OCI-LY3 (cell line): Measurements from ENCODE around the gene STAM2.
"Not testable (repeated sequence)": the region's sequence is repeated elsewhere in the genome, so short reads cannot be mapped to it uniquely, and the experiment has no call there.

Experiments
- H2AFZ ChIP-seq: fragments of 200-600, 300-600 bp; shearing (Covaris generic); 2 replicates; pipeline ENCODE4 v1.6.0; 2014; ENCODE audit warnings: antibody characterized with exemption, low read depth, low read length
- H3K27ac ChIP-seq: fragments of 200-600, 300-600 bp; sonication (generic); 2 replicates; pipeline ENCODE4 v1.5.1; 2014; ENCODE audit warnings: mild to moderate bottlenecking, low read length, moderate library complexity, mixed read lengths
- H3K27me3 ChIP-seq: fragments of 200-600, 300-600 bp; sonication (generic); 2 replicates; pipeline ENCODE4 v1.6.1; 2014; ENCODE audit warnings: low read depth, low read length, mixed read lengths
- H3K36me3 ChIP-seq: fragments of 200-600, 300-600 bp; sonication (generic); replicated peaks from 2 replicates; pipeline ENCODE3; 2014; ENCODE audit warnings: low read depth, low read length, mixed read lengths
- H3K4me1 ChIP-seq: fragments of 300-600, 200-600 bp; sonication (generic); 2 replicates; pipeline ENCODE4 v1.6.1; 2014; ENCODE audit warnings: low read length, mixed read lengths
- H3K4me2 ChIP-seq: fragments of 200-600, 300-600 bp; sonication (generic); 2 replicates; pipeline ENCODE4 v1.6.1; 2014; ENCODE audit warnings: low read length, mixed read lengths
- H3K4me3 ChIP-seq: fragments of 300-600, 200-600 bp; sonication (generic); 2 replicates; pipeline ENCODE4 v1.5.1; 2014; ENCODE audit warnings: antibody characterized with exemption, mild to moderate bottlenecking, low read length, moderate library complexity
- H3K79me2 ChIP-seq: fragments of 300-600, 200-600 bp; shearing (Covaris generic); 2 replicates; pipeline ENCODE4 v1.6.1; 2014; ENCODE audit warnings: mild to moderate bottlenecking, low read length, mixed read lengths
- H3K9ac ChIP-seq: fragments of 300-600, 200-600 bp; shearing (Covaris generic); 2 replicates; pipeline ENCODE4 v1.6.0; 2014; ENCODE audit warnings: mild to moderate bottlenecking, low read length, moderate library complexity
- H3K9me3 ChIP-seq: fragments of 200-600, 300-600 bp; shearing (Covaris generic); 2 replicates; pipeline ENCODE4 v1.6.1; 2014; ENCODE audit warnings: low read length, mixed read lengths; ENCODE audit not compliant: insufficient read depth
- H4K20me1 ChIP-seq: fragments of 200-600, 300-600 bp; sonication (generic); 2 replicates; pipeline ENCODE4 v1.6.1; 2016; ENCODE audit warnings: low read length, mixed read lengths; ENCODE audit not compliant: insufficient read depth
- CTCF ChIP-seq: fragments of 200-600, 300-600 bp; sonication (generic); IDR thresholded peaks from 2 replicates; pipeline ENCODE4 v1.5.1; 2014; ENCODE audit warnings: antibody characterized with exemption, low read length, low read depth
- EZH2phosphoT487 ChIP-seq: fragments of 200-600 bp; shearing (Covaris generic); IDR thresholded peaks from 2 replicates; pipeline ENCODE4 v1.6.1; 2018; ENCODE audit warnings: antibody characterized with exemption, mixed run types, low read depth

The STAM2 gene

GRCh38 chr2:152162141-152162540, 13.4 kb downstream of the STAM2 start:
- Histone ChIP-seq H3K27ac (no peak overlapping the region), H3K79me2 (peaks cover 26% of the 10 kb centered on the region), H3K9ac (no peak overlapping the region), H3K27me3 (no peaks in the 10 kb centered on the region), H3K4me1 (peaks cover 12% of the 10 kb centered on the region), H3K9me3 (no peaks in the 10 kb centered on the region), H3K4me3 (no peak overlapping the region), H3K36me3 (peaks cover 4% of the 10 kb centered on the region), H2AFZ (no peak overlapping the region), H3K4me2 (no peak overlapping the region), H4K20me1 (peaks cover 4% of the 10 kb centered on the region)
- TF ChIP-seq EZH2phosphoT487 (no peak), CTCF (no peak)

GRCh38 chr2:152161598-152161997, 14.0 kb downstream of the STAM2 start:
- Histone ChIP-seq H3K4me1 (peaks cover 7% of the 10 kb centered on the region), H3K9me3 (no peaks in the 10 kb centered on the region), H3K27ac (no peak overlapping the region), H3K9ac (no peak overlapping the region), H4K20me1 (peaks cover 4% of the 10 kb centered on the region), H3K4me2 (no peak overlapping the region), H3K27me3 (no peaks in the 10 kb centered on the region), H3K4me3 (no peak overlapping the region), H3K36me3 (peaks cover 4% of the 10 kb centered on the region), H2AFZ (no peak overlapping the region), H3K79me2 (peaks cover 23% of the 10 kb centered on the region)
- TF ChIP-seq EZH2phosphoT487 (no peak), CTCF (no peak)

- H3K79me2 ChIP-seq = peaks cover 11% of the 10 kb centered on the region
- not testable (repeated sequence) for H3K4me1 ChIP-seq, H3K27ac ChIP-seq, H3K36me3 ChIP-seq, H2AFZ ChIP-seq, H3K4me3 ChIP-seq, H4K20me1 ChIP-seq, H3K9me3 ChIP-seq, H3K9ac ChIP-seq, H3K27me3 ChIP-seq, H3K4me2 ChIP-seq
These were observed 15.2 kb downstream of the STAM2 start for GRCh38 chr2:152160378-152160777.

- H3K4me1 ChIP-seq = no peaks in the 10 kb centered on the region
- no peak overlapping the region for H3K4me2 ChIP-seq
- TF ChIP-seq CTCF (no peak), EZH2phosphoT487 (no peak)
- H3K27ac ChIP-seq = no peak overlapping the region
- no peak overlapping the region for H3K4me3 ChIP-seq
- H3K9ac ChIP-seq = no peak overlapping the region
- no peaks in the 10 kb centered on the region for H3K9me3 ChIP-seq
- H3K27me3 ChIP-seq = no peaks in the 10 kb centered on the region
- H4K20me1 ChIP-seq = no peaks in the 10 kb centered on the region
- H3K79me2 ChIP-seq = peaks cover 4% of the 10 kb centered on the region; the same call in 1 of the 2 replicates
- no peak overlapping the region for H2AFZ ChIP-seq
- peaks cover 4% of the 10 kb centered on the region for H3K36me3 ChIP-seq
These were observed 18.3 kb downstream of the STAM2 start for GRCh38 chr2:152157253-152157652.

- H3K79me2 ChIP-seq = no peaks in the 10 kb centered on the region; the same call in 1 of the 2 replicates
- H3K36me3 ChIP-seq = peaks cover 4% of the 10 kb centered on the region
- H3K4me2 ChIP-seq = no peak overlapping the region
These were observed 20.4 kb downstream of the STAM2 start for GRCh38 chr2:152155209-152155608.

More at GRCh38 chr2:152155209-152155608, 20.4 kb downstream of the STAM2 start:
- no peaks in the 10 kb centered on the region for H4K20me1 ChIP-seq
- no peak overlapping the region for H2AFZ ChIP-seq
- TF ChIP-seq EZH2phosphoT487 (no peak), CTCF (no peak)
- H3K9me3 ChIP-seq = no peaks in the 10 kb centered on the region
- H3K27me3 ChIP-seq = no peaks in the 10 kb centered on the region
- no peaks in the 10 kb centered on the region for H3K4me1 ChIP-seq
- H3K4me3 ChIP-seq = no peak overlapping the region
- H3K27ac ChIP-seq = no peak overlapping the region
- no peak overlapping the region for H3K9ac ChIP-seq
